ENCODE results near the gene FGD3. TPM values are rescaled to one million over a fixed set of nuclear protein-coding genes. Genes with fewer than 3 reads are reported as not detected.

The FGD3 gene
- total RNA-seq, 2 experiments from 2014 or later, result 41.8 to 66.7 TPM

- H3K27me3 Mint-ChIP-seq, result no peaks in the 10 kb centered on the region
- ATAC-seq (peak; percentile 28), DNase-seq (peak; percentile 80)
- peaks cover 35% of the 10 kb centered on the region for H3K36me3 Mint-ChIP-seq (ENCODE audit: low read depth)
- CTCF ChIA-PET, result interaction anchor here (0.6 kb wide), 1 partner anchor 164 kb away, joined by 4 read pairs; no protein-coding TSS in a partner anchor
- H3K9me3 Mint-ChIP-seq (ENCODE audit: low read depth), result peaks cover 10% of the 10 kb centered on the region
- peak overlapping the region; percentile 92 for H3K27ac Mint-ChIP-seq
- H3K4me3 Mint-ChIP-seq, result no peak overlapping the region
- peaks cover 47% of the 10 kb centered on the region for H3K4me1 Mint-ChIP-seq
- POLR2A ChIA-PET, result no interaction called here
- intact Hi-C loops (cut with DNase I, micrococcal nuclease), result loop anchor here (5.0 to 10.0 kb wide), 3 partner anchors 186 to 1213 kb away; partner anchors contain the start of genes FAM120A (in 1 of the 2) and FAM120AOS (in 1 of the 2)
Observed at GRCh38 chr9:92961627-92962302, 14.4 kb downstream of the FGD3 start.

- Mint-ChIP-seq H3K27me3 (no peaks in the 10 kb centered on the region), H3K4me3 (no peak overlapping the region), H3K36me3 (ENCODE audit: low read depth) (peaks cover 40% of the 10 kb centered on the region), H3K9me3 (ENCODE audit: low read depth) (peaks cover 10% of the 10 kb centered on the region), H3K27ac (peak overlapping the region; percentile 92), H3K4me1 (peaks cover 47% of the 10 kb centered on the region)
- ChIA-PET CTCF (interaction anchor here (1.9 kb wide), 1 partner anchor 8 kb away, joined by 12 read pairs; no protein-coding TSS in a partner anchor), POLR2A (no interaction called here)
- intact Hi-C loops (cut with DNase I, micrococcal nuclease), result loop anchor here (5.0 to 10.0 kb wide), 3 partner anchors 185 to 1213 kb away; partner anchors contain the start of genes FAM120A (in 1 of the 2) and FAM120AOS (in 1 of the 2)
- no peak for ATAC-seq
- no peak for DNase-seq
Observed at GRCh38 chr9:92962303-92962649, 15.0 kb downstream of the FGD3 start.

GRCh38 chr9:92962846-92963245, 15.5 kb downstream of the FGD3 start:
- CTCF ChIA-PET, result interaction anchor here (1.4 to 1.9 kb wide), 3 partner anchors 8 to 41 kb away, joined by 4 to 12 read pairs (median 4); no protein-coding TSS in a partner anchor
- Mint-ChIP-seq H3K4me1 (peaks cover 51% of the 10 kb centered on the region), H3K4me3 (no peak overlapping the region), H3K27ac (peak overlapping the region; percentile 92), H3K36me3 (ENCODE audit: low read depth) (peaks cover 43% of the 10 kb centered on the region), H3K9me3 (ENCODE audit: low read depth) (peaks cover 10% of the 10 kb centered on the region), H3K27me3 (no peaks in the 10 kb centered on the region)
- POLR2A ChIA-PET, result interaction anchor here (0.6 to 1.1 kb wide), 2 partner anchors 8 to 491 kb away, joined by 3 to 4 read pairs; partner anchors contain the start of gene FAM120AOS
- DNase-seq (no peak), ATAC-seq (no peak)
- intact Hi-C loops (cut with DNase I, micrococcal nuclease), result loop anchor here (5.0 to 10.0 kb wide), 3 partner anchors 184 to 1212 kb away; partner anchors contain the start of genes FAM120A (in 1 of the 2) and FAM120AOS (in 1 of the 2)

GRCh38 chr9:92963831-92964606, 16.7 kb downstream of the FGD3 start:
- CTCF ChIA-PET, result interaction anchor here (0.9 to 1.9 kb wide), 8 partner anchors 9 to 145 kb away, joined by 3 to 12 read pairs (median 4); partner anchors contain the start of gene FGD3
- Mint-ChIP-seq H3K36me3 (ENCODE audit: low read depth) (peaks cover 47% of the 10 kb centered on the region), H3K9me3 (ENCODE audit: low read depth) (peaks cover 10% of the 10 kb centered on the region), H3K4me1 (peaks cover 56% of the 10 kb centered on the region), H3K27ac (peak overlapping the region; percentile 99), H3K27me3 (no peaks in the 10 kb centered on the region), H3K4me3 (peak overlapping the region; percentile 89)
- DNase-seq (peak; percentile 83), ATAC-seq (peak; percentile 59)
- POLR2A ChIA-PET, result interaction anchor here (1.1 to 2.3 kb wide), 3 partner anchors 10 to 100 kb away, joined by 4 to 5 read pairs (median 5); no protein-coding TSS in a partner anchor
- intact Hi-C loops (cut with DNase I, micrococcal nuclease), result loop anchor here (2.0 to 10.0 kb wide), 7 partner anchors 19 to 1211 kb away; partner anchors contain the start of genes FAM120A (in 1 of the 2), FAM120AOS (in 1 of the 2) and SUSD3 (in 1 of the 2)

- Mint-ChIP-seq H3K27ac (peak overlapping the region; percentile 99), H3K36me3 (ENCODE audit: low read depth) (peaks cover 47% of the 10 kb centered on the region), H3K9me3 (ENCODE audit: low read depth) (peaks cover 10% of the 10 kb centered on the region), H3K4me3 (peak overlapping the region; percentile 89), H3K27me3 (no peaks in the 10 kb centered on the region), H3K4me1 (peaks cover 61% of the 10 kb centered on the region)
- ChIA-PET CTCF (interaction anchor here (1.0 to 1.1 kb wide), 4 partner anchors 17 to 144 kb away, joined by 3 to 4 read pairs (median 4); partner anchors contain the start of gene FGD3), POLR2A (interaction anchor here (1.1 to 2.3 kb wide), 2 partner anchors 10 to 100 kb away, joined by 5 read pairs; no protein-coding TSS in a partner anchor)
- DNase-seq (no peak), ATAC-seq (peak; percentile 2)
- intact Hi-C loops (cut with DNase I, micrococcal nuclease), result loop anchor here (2.0 to 10.0 kb wide), 9 partner anchors 18 to 1210 kb away; partner anchors contain the start of genes FAM120A (in 1 of the 2), FAM120AOS (in 1 of the 2), SUSD3 (in 1 of the 2) and ZNF484 (in 1 of the 2)
Observed at GRCh38 chr9:92964607-92965060, 17.3 kb downstream of the FGD3 start.

GRCh38 chr9:92965061-92965758, 17.9 kb downstream of the FGD3 start:
- H3K9me3 Mint-ChIP-seq (ENCODE audit: low read depth), result peaks cover 10% of the 10 kb centered on the region
- peak; percentile 8 for ATAC-seq

GRCh38 chr9:92965759-92966517, 18.6 kb downstream of the FGD3 start:
- Mint-ChIP-seq H3K27ac (peak overlapping the region; percentile 99), H3K4me3 (peak overlapping the region; percentile 89), H3K27me3 (no peaks in the 10 kb centered on the region), H3K4me1 (peaks cover 66% of the 10 kb centered on the region), H3K9me3 (ENCODE audit: low read depth) (peaks cover 10% of the 10 kb centered on the region), H3K36me3 (ENCODE audit: low read depth) (peaks cover 47% of the 10 kb centered on the region)
- ATAC-seq, result no peak
- POLR2A ChIA-PET, result interaction anchor here (0.6 to 2.3 kb wide), 2 partner anchors 12 to 55 kb away, joined by 3 to 5 read pairs; no protein-coding TSS in a partner anchor
- intact Hi-C loops (cut with DNase I, micrococcal nuclease), result loop anchor here (2.0 to 10.0 kb wide), 8 partner anchors 17 to 1209 kb away; partner anchors contain the start of genes SUSD3 (in 1 of the 2) and ZNF484 (in 1 of the 2)
- DNase-seq, result peak; percentile 33
- CTCF ChIA-PET, result interaction anchor here (0.5 to 1.1 kb wide), 4 partner anchors 26 to 256 kb away, joined by 3 to 4 read pairs (median 3); no protein-coding TSS in a partner anchor

More at GRCh38 chr9:92965061-92965758, 17.9 kb downstream of the FGD3 start:
- POLR2A ChIA-PET, result interaction anchor here (0.6 to 2.3 kb wide), 2 partner anchors 11 to 55 kb away, joined by 3 to 5 read pairs; no protein-coding TSS in a partner anchor
- H3K27me3 Mint-ChIP-seq, result no peaks in the 10 kb centered on the region
- CTCF ChIA-PET, result interaction anchor here (1.1 kb wide), 2 partner anchors 27 to 40 kb away, joined by 3 to 4 read pairs; no protein-coding TSS in a partner anchor
- peaks cover 47% of the 10 kb centered on the region for H3K36me3 Mint-ChIP-seq (ENCODE audit: low read depth)
- intact Hi-C loops (cut with DNase I, micrococcal nuclease), result loop anchor here (2.0 to 10.0 kb wide), 7 partner anchors 18 to 1210 kb away; partner anchors contain the start of genes SUSD3 (in 1 of the 2) and ZNF484 (in 1 of the 2)
- peak; percentile 65 for DNase-seq
- H3K4me1 Mint-ChIP-seq, result peaks cover 61% of the 10 kb centered on the region
- H3K4me3 Mint-ChIP-seq, result peak overlapping the region; percentile 89
- peak overlapping the region; percentile 99 for H3K27ac Mint-ChIP-seq

- peak; percentile 35 for DNase-seq
- H3K27me3 Mint-ChIP-seq, result no peaks in the 10 kb centered on the region
- CTCF ChIA-PET, result interaction anchor here (0.5 to 1.5 kb wide), 5 partner anchors 20 to 255 kb away, joined by 3 to 4 read pairs (median 3); no protein-coding TSS in a partner anchor
- H3K4me1 Mint-ChIP-seq, result peaks cover 66% of the 10 kb centered on the region
- H3K4me3 Mint-ChIP-seq, result peak overlapping the region; percentile 89
- peaks cover 48% of the 10 kb centered on the region for H3K36me3 Mint-ChIP-seq (ENCODE audit: low read depth)
- peak overlapping the region; percentile 99 for H3K27ac Mint-ChIP-seq
- intact Hi-C loops (cut with DNase I, micrococcal nuclease), result loop anchor here (2.0 to 10.0 kb wide), 4 partner anchors 89 to 1208 kb away; partner anchors contain the start of gene ZNF484 (in 1 of the 2)
- ATAC-seq, result no peak
- peaks cover 7% of the 10 kb centered on the region for H3K9me3 Mint-ChIP-seq (ENCODE audit: low read depth)
- POLR2A ChIA-PET, result interaction anchor here (2.3 kb wide), 1 partner anchor 12 kb away, joined by 5 read pairs; no protein-coding TSS in a partner anchor
Observed at GRCh38 chr9:92966518-92966800, 19.1 kb downstream of the FGD3 start.

- Mint-ChIP-seq H3K27me3 (no peaks in the 10 kb centered on the region), H3K9me3 (ENCODE audit: low read depth) (no peaks in the 10 kb centered on the region), H3K4me1 (peaks cover 70% of the 10 kb centered on the region), H3K4me3 (peak overlapping the region; percentile 89), H3K27ac (peak overlapping the region; percentile 99), H3K36me3 (ENCODE audit: low read depth) (peaks cover 44% of the 10 kb centered on the region)
- CTCF ChIA-PET, result interaction anchor here (1.2 to 1.6 kb wide), 3 partner anchors 11 to 36 kb away, joined by 3 to 7 read pairs (median 4); no protein-coding TSS in a partner anchor
- intact Hi-C loops (cut with DNase I, micrococcal nuclease), result loop anchor here (5.0 to 10.0 kb wide), 3 partner anchors 91 to 1207 kb away; partner anchors contain the start of gene ZNF484 (in 1 of the 2)
- peak; percentile 20 for ATAC-seq
- POLR2A ChIA-PET, result interaction anchor here (0.7 kb wide), 2 partner anchors 30 to 481 kb away, joined by 3 to 4 read pairs; no protein-coding TSS in a partner anchor
- DNase-seq, result peak; percentile 67
Observed at GRCh38 chr9:92968081-92968480, 20.8 kb downstream of the FGD3 start.

Measured in activated CD4-positive, alpha-beta T cell treated with anti-CD3 and anti-CD28 coated beads for 36 hours (primary cell).